Breast epithelium (tissue), 4 donors: ENCODE results near the gene SOX8. TPM values are rescaled to one million over a fixed set of nuclear protein-coding genes. Genes with fewer than 3 reads are reported as not detected.
"Not testable (repeated sequence)": the region's sequence is repeated elsewhere in the genome, so short reads cannot be mapped to it uniquely, and the experiment has no call there.

Experiments
- DNase-seq, 2 donors: peaks; one replicate each; pipeline ENCODE4 v3.0.0-alpha.2; 2019; ENCODE audit warnings: low spot score in 2 of 2
- H3K27ac ChIP-seq, 2 donors: fragments of 200-600 bp; sonication (generic) in 1 of 2; one replicate each; pipeline ENCODE4 v1.5.1; 2016 to 2019; ENCODE audit warnings: mild to moderate bottlenecking in 1 of 2
- H3K27me3 ChIP-seq, 2 donors: fragments of 200-600 bp; sonication (generic) in 1 of 2; one replicate each; pipeline versions ENCODE4 v1.5.1 to v1.6.0; 2017 to 2019; ENCODE audit warnings: control low read depth in 1 of 2, mild to moderate bottlenecking in 1 of 2
- H3K36me3 ChIP-seq: fragments of 200-600 bp; one replicate; pipeline ENCODE4 v1.5.1; 2019
- H3K4me1 ChIP-seq, 2 donors: fragments of 200-600 bp; sonication (generic); one replicate each; pipeline ENCODE4 v1.5.1; 2016 to 2019; ENCODE audit warnings: control low read depth in 1 of 2
- H3K4me3 ChIP-seq, 3 donors: fragments of 200-600 bp; sonication (generic); 1 replicate in 2 of 3; 2 replicates in 1 of 3; pipeline ENCODE4 v1.5.1; 2016 to 2019; ENCODE audit warnings: mild to moderate bottlenecking in 3 of 3, moderate library complexity in 2 of 3
- H3K9me3 ChIP-seq, 2 donors: fragments of 200-600 bp; sonication (generic) in 1 of 2; one replicate each; pipeline ENCODE4 v1.5.1; 2016 to 2019; ENCODE audit warnings: control low read depth in 1 of 2
- POLR2A ChIP-seq: fragments of 450-650 bp; IDR thresholded peaks from one replicate; pipeline ENCODE4 v1.6.1; 2016; ENCODE audit warnings: antibody characterized with exemption, mild to moderate bottlenecking, moderate library complexity
- POLR2AphosphoS5 ChIP-seq, 3 donors: sonication (generic); formaldehyde crosslinking; IDR thresholded peaks; one replicate each; pipeline ENCODE4 v1.6.1; 2017; ENCODE audit warnings: antibody characterized with exemption in 3 of 3
- intact Hi-C: fragments of 100-400 bp; cut with DNase I; formaldehyde crosslinking; loops from one replicate; pipeline ENCODE4 v1.15.1; 2023; ENCODE audit warnings: low total_unique reads
- total RNA-seq, 3 donors: library from RNA; depleted of rRNA; stranded (reverse); fragments of >200 nt; gene quantifications; one replicate each; pipeline ENCODE4 v1.1.0, GENCODE V29; 2016
- TF ChIP-seq, protein P1 (sequence below), 3 donors: fragments of 450-650 bp; IDR thresholded peaks; one replicate each; pipeline ENCODE4 v1.5.1; 2016 to 2017; ENCODE audit warnings: antibody characterized with exemption in 3 of 3, mild to moderate bottlenecking in 3 of 3, moderate library complexity in 3 of 3

Gene SOX8
- total RNA-seq, 3 donors from 2014 or later, result 0.32 to 6.6 (median 1.3) TPM

DNA sequence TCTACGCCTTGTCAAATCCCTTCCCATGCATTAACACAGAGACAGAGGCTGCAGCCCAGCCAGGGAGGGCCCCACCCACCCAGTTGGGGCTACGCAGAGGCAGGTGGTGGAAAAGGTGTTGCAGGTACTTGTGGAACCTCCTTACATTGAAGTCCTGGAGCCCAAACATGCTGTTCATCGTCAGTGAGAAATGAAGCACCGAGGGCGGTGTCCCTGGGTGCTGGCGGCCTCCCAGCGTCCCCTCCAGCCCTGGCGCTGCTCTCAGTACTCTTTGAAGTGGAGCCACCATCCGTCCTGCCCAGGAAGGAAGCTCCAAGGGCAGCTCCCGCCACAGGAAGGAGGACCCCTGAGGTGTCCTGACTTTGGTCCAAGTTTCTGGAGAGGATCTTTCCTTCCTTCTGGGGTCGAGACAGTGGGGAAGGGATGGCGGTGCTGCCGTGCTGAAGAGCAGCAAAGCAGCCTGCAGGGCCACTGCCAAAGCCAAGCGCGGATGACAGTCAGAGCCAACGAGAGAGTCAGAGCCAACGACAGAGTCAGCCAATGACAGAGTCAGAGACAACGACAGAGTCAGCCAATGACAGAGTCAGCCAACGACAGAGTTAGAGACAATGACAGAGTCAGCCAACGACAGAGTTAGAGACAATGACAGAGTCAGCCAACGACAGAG is 34.2 kb upstream of the SOX8 start:
- no peaks in the 10 kb centered on the region for H3K36me3 ChIP-seq
- H3K27me3 ChIP-seq, result no peaks in the 10 kb centered on the region
- peaks cover 5% of the 10 kb centered on the region in 2 donors for H3K9me3 ChIP-seq
- no peaks in the 10 kb centered on the region for H3K4me1 ChIP-seq
- intact Hi-C loops, result no loop called here
- DNase-seq, result no peak
- H3K27ac ChIP-seq, result no peak overlapping the region
- H3K4me3 ChIP-seq, result no peak overlapping the region
- TF ChIP-seq POLR2AphosphoS5 (IDR thresholded peaks at IDR 0.05) (no peak), POLR2A (no peak)
- TF ChIP-seq, protein P1, sequence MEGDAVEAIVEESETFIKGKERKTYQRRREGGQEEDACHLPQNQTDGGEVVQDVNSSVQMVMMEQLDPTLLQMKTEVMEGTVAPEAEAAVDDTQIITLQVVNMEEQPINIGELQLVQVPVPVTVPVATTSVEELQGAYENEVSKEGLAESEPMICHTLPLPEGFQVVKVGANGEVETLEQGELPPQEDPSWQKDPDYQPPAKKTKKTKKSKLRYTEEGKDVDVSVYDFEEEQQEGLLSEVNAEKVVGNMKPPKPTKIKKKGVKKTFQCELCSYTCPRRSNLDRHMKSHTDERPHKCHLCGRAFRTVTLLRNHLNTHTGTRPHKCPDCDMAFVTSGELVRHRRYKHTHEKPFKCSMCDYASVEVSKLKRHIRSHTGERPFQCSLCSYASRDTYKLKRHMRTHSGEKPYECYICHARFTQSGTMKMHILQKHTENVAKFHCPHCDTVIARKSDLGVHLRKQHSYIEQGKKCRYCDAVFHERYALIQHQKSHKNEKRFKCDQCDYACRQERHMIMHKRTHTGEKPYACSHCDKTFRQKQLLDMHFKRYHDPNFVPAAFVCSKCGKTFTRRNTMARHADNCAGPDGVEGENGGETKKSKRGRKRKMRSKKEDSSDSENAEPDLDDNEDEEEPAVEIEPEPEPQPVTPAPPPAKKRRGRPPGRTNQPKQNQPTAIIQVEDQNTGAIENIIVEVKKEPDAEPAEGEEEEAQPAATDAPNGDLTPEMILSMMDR (IDR thresholded peaks at IDR 0.05), result no peak

DNA sequence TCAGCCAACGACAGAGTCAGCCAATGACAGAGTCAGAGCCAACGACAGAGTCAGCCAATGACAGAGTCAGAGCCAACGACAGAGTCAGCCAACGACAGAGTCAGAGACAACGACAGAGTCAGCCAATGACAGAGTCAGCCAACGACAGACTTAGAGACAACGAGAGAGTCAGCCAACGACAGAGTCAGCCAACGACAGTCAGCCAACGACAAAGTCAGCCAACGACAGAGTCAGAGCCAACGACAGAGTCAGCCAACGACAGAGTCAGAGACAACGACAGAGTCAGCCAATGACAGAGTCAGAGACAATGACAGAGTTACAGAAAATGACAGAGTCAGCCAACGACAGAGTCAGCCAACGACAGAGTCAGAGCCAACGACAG is 33.7 kb upstream of the SOX8 start:
- DNase-seq, H3K4me1 ChIP-seq, intact Hi-C loops, H3K36me3 ChIP-seq, H3K27me3 ChIP-seq, H3K9me3 ChIP-seq, H3K4me3 ChIP-seq, H3K27ac ChIP-seq: not testable (repeated sequence)

DNA sequence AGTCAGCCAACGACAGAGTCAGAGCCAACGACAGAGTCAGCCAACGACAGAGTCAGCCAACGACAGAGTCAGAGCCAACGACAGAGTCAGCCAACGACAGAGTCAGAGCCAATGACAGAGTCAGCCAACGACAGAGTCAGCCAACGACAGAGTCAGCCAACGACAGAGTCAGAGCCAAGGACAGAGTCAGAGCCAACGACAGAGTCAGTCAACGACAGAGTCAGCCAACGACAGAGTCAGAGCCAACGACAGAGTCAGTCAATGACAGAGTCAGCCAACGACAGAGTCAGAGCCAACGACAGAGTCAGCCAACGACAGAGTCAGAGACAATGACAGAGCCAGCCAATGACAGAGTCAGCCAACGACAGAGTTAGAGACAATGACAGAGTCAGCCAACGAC is 32.8 kb upstream of the SOX8 start:
- DNase-seq, H3K27ac ChIP-seq, H3K4me1 ChIP-seq, H3K36me3 ChIP-seq, H3K9me3 ChIP-seq, H3K4me3 ChIP-seq, intact Hi-C loops, H3K27me3 ChIP-seq: not testable (repeated sequence)

- H3K4me3 ChIP-seq, intact Hi-C loops, DNase-seq, H3K9me3 ChIP-seq, H3K27ac ChIP-seq, H3K4me1 ChIP-seq, H3K36me3 ChIP-seq, H3K27me3 ChIP-seq: not testable (repeated sequence)
Observed at GRCh38 chr16:950733-951573, 30.6 kb upstream of the SOX8 start.

DNA sequence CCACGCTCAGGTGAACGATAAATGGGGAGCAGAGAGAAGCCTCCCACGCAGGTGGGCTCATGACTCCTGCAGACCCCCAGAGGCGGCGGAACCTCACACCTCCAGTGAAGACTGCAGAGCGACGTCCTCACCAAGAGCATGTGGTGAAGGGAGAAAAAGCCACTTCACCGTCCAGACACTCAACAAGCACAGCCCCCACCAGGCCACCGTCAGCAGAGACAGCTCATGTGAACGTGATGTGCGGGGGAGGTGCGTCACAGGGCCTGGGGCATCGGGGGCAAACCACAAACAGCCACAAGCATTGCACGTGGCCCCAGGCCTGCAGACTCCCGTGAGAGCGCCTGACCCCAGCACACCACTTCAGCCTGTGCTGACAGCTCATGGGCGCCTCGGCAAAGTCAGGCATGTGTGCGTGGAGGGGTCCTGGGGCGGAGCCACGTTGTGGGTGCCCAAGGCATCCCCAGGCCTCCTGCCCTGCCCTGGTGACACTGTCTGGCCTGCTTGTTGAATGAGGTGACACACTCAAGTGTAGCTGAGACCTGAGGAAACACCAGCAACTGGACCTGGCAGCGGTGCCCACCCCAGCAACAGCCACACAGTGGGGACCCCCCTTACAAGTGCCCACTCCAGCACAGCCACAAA is 29.8 kb upstream of the SOX8 start:
- Histone ChIP-seq H3K27ac (no peak overlapping the region), H3K36me3 (no peaks in the 10 kb centered on the region), H3K4me1 (no peaks in the 10 kb centered on the region), H3K27me3 (no peaks in the 10 kb centered on the region), H3K9me3 (no peaks in the 10 kb centered on the region), H3K4me3 (no peak overlapping the region)
- no peak for DNase-seq
- intact Hi-C loops, result no loop called here
- TF ChIP-seq, protein P1 (IDR thresholded peaks at IDR 0.05), result no peak
- no peak for TF ChIP-seq POLR2AphosphoS5 (IDR thresholded peaks at IDR 0.05)
- no peak for TF ChIP-seq POLR2A

GRCh38 chr16:952321-952720 is 29.2 kb upstream of the SOX8 start:
- intact Hi-C loops, result no loop called here
- no peak for DNase-seq

DNA sequence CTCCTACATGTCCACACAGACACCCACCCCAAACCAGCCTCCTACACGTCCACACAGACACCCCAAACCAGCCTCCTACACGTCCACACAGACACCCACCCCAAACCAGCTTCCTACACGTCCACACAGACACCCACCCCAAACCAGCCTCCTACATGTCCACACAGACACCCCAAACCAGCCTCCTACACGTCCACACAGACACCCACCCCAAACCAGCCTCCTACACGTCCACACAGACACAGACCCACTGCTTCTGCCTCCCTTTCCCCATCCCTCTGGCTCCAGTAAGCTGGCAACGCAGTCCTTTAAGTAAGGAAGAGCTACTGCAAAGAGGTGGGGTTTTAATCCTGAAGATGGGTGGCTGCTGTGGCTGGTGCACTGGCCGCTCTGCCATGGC is 27.8 kb upstream of the SOX8 start:
- H3K9me3 ChIP-seq, H3K27me3 ChIP-seq, H3K27ac ChIP-seq, H3K4me3 ChIP-seq, DNase-seq, intact Hi-C loops, H3K36me3 ChIP-seq, H3K4me1 ChIP-seq: not testable (repeated sequence)

More at GRCh38 chr16:952321-952720, 29.2 kb upstream of the SOX8 start:
- Histone ChIP-seq H3K4me1 (no peaks in the 10 kb centered on the region), H3K27ac (no peak overlapping the region), H3K9me3 (no peaks in the 10 kb centered on the region), H3K4me3 (no peak overlapping the region), H3K36me3 (no peaks in the 10 kb centered on the region), H3K27me3 (no peaks in the 10 kb centered on the region)
- TF ChIP-seq, protein P1 (IDR thresholded peaks at IDR 0.05), result no peak
- TF ChIP-seq POLR2A, result no peak
- no peak for TF ChIP-seq POLR2AphosphoS5 (IDR thresholded peaks at IDR 0.05)

DNA sequence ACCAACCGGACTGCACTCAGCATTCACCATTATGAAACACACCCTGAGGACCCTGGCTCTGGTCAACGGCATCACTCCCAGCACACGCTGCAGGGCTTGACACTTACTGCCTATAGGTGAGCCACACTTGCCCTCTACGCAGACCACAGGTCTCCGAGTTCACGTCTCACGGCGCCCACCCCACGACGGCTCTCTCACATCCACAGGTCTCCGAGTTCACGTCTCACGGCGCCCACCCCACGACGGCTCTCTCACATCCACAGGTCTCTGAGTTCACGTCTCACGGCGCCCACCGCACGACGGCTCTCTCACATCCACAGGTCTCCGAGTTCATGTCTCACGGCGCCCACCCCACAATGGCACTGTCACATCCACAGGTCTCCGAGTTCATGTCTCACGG is 25.8 kb upstream of the SOX8 start:
- not testable (repeated sequence) for DNase-seq

More for the DNA sequence above, 25.8 kb upstream of the SOX8 start:
- H3K36me3 ChIP-seq, H3K9me3 ChIP-seq, H3K4me3 ChIP-seq, H3K27ac ChIP-seq, H3K4me1 ChIP-seq, intact Hi-C loops, H3K27me3 ChIP-seq: not testable (repeated sequence)
